Activated CD8-positive, alpha-beta memory T cell treated with anti-CD3 and anti-CD28 coated beads for 4 hours (primary cell): ENCODE data around the gene IVD.
"Not testable (repeated sequence)": the region's sequence is repeated elsewhere in the genome, so short reads cannot be mapped to it uniquely, and the experiment has no call there.

Experiments used
- DNase-seq, 2 donors: peaks; one replicate each; pipeline ENCODE4 v3.0.0-alpha.2; 2020; ENCODE audit warnings: low read depth in 2 of 2

Gene IVD

GRCh38 chr15:40439461-40439959 is 33.9 kb downstream of the IVD start:
- DNase-seq: no peak

GRCh38 chr15:40439960-40440742 is 34.6 kb downstream of the IVD start:
- no peak for DNase-seq

GRCh38 chr15:40440743-40441564 is 35.4 kb downstream of the IVD start, which contains the start of gene BAHD1:
TSS of gene BAHD1 (plus strand) at chr15:40440953. CDS start at chr15:40458465, 17,512 bp downstream.
- peak; percentile 91 to 94 for DNase-seq

- DNase-seq: no peak
Observed at GRCh38 chr15:40441565-40442531, 36.3 kb downstream of the IVD start.

GRCh38 chr15:40443255-40443654 is 37.7 kb downstream of the IVD start:
- no peak for DNase-seq

GRCh38 chr15:40443846-40444245 is 38.3 kb downstream of the IVD start:
- DNase-seq: no peak

- no peak for DNase-seq
Observed at GRCh38 chr15:40444736-40445135, 39.1 kb downstream of the IVD start.

GRCh38 chr15:40445421-40445922 is 39.9 kb downstream of the IVD start:
- no peak for DNase-seq

GRCh38 chr15:40446144-40446543 is 40.5 kb downstream of the IVD start:
- DNase-seq: no peak

GRCh38 chr15:40448354-40448753 is 42.8 kb downstream of the IVD start:
- no peak for DNase-seq

- no peak for DNase-seq
Observed at GRCh38 chr15:40449275-40449674, 43.7 kb downstream of the IVD start.

- no peak for DNase-seq
Observed at GRCh38 chr15:40450047-40450446, 44.5 kb downstream of the IVD start.

- no peak for DNase-seq
Observed at GRCh38 chr15:40451527-40452158, 46.0 kb downstream of the IVD start.

- DNase-seq: no peak
Observed at GRCh38 chr15:40452296-40453090, 46.9 kb downstream of the IVD start.

GRCh38 chr15:40453941-40454340 is 48.3 kb downstream of the IVD start:
- DNase-seq: not testable (repeated sequence)

GRCh38 chr15:40454904-40455391 is 49.4 kb downstream of the IVD start:
- DNase-seq: no peak

GRCh38 chr15:40456299-40456712 is 50.7 kb downstream of the IVD start:
- no peak for DNase-seq

GRCh38 chr15:40456738-40457137 is 51.1 kb downstream of the IVD start:
- no peak for DNase-seq

- no peak for DNase-seq
Observed at GRCh38 chr15:40458495-40459371, 53.1 kb downstream of the IVD start.
